IMR-90 (cell line): ENCODE results near the gene DOCK1. TPM values are rescaled to one million over a fixed set of nuclear protein-coding genes. Genes with fewer than 3 reads are reported as not detected.

Experiments used
- ATAC-seq: fragments of 200-7000 bp; cut with Tn5 transposase; 2 replicates; pipeline ENCODE4 v1.9.1; 2020; ENCODE audit warnings: low read depth, mild to moderate bottlenecking, moderate library complexity
- BruUV-seq: library from RNA; stranded (reverse); fragments of 400-500 nt; replicated peaks from 2 replicates; lab custom pipeline; 2021; lab: Mats Ljungman, UMichigan
- CTCF ChIA-PET: fragments of 300-600 bp; formaldehyde crosslinking; extraction: SDS; loops from one replicate; lab custom pipeline; 2021; ENCODE audit warnings: antibody characterized with exemption; lab: Yijun Ruan, JAX
- POLR2A ChIA-PET: fragments of 300-600 bp; sonication (Branson Sonifier 250); formaldehyde crosslinking; loops from one replicate; lab custom pipeline; 2022; ENCODE audit warnings: antibody characterized with exemption; ENCODE audit not compliant: unreplicated experiment; lab: Charles Lee
- DNase-seq: peaks from one replicate; pipeline ENCODE4 v3.0.0; 2013
- H2AFZ ChIP-seq: replicated peaks from 2 replicates; pipeline ENCODE3; 2013; ENCODE audit warnings: low read length, mild to moderate bottlenecking; ENCODE audit not compliant: poor library complexity
- H2AK5ac ChIP-seq: 2 replicates; pipeline ENCODE4 v1.6.1; 2013; ENCODE audit warnings: low read depth, low read length, inconsistent platforms
- H2AK9ac ChIP-seq: replicated peaks from 2 replicates; pipeline ENCODE3; 2013; ENCODE audit warnings: mild to moderate bottlenecking, low read depth, low read length, moderate library complexity; ENCODE audit not compliant: poor library complexity
- H2BK120ac ChIP-seq: 2 replicates; pipeline ENCODE4 v1.6.1; 2013; ENCODE audit warnings: low read depth, low read length, inconsistent platforms
- H2BK15ac ChIP-seq: 3 replicates; pipeline ENCODE4 v1.6.1; 2013; ENCODE audit warnings: low read depth, low read length, inconsistent platforms
- H2BK20ac ChIP-seq: 2 replicates; pipeline ENCODE4 v1.6.1; 2013; ENCODE audit warnings: low read depth, mild to moderate bottlenecking, inconsistent platforms, low read length, moderate library complexity
- H2BK5ac ChIP-seq: 2 replicates; pipeline ENCODE4 v1.6.1; 2013; ENCODE audit warnings: mild to moderate bottlenecking, low read depth, low read length, inconsistent platforms; ENCODE audit not compliant: poor library complexity, severe bottlenecking
- H3K14ac ChIP-seq: replicated peaks from 2 replicates; pipeline ENCODE4 v1.6.1; 2013; ENCODE audit warnings: low read depth, low read length, inconsistent platforms
- H3K18ac ChIP-seq: 2 replicates; pipeline ENCODE4 v1.6.1; 2013; ENCODE audit warnings: low read depth, low read length, control low read depth
- H3K23ac ChIP-seq: 2 replicates; pipeline ENCODE4 v1.6.1; 2013; ENCODE audit warnings: low read depth, low read length, inconsistent platforms
- H3K27ac ChIP-seq: 2 replicates; pipeline ENCODE4 v1.5.1; 2013; ENCODE audit warnings: mild to moderate bottlenecking, control low read depth, low read length; ENCODE audit not compliant: insufficient read depth
- H3K27me3 ChIP-seq: 2 replicates; pipeline ENCODE4 v1.6.1; 2013; ENCODE audit warnings: low read length; ENCODE audit not compliant: control insufficient read depth, insufficient read depth
- H3K36me3 ChIP-seq: 2 replicates; pipeline ENCODE4 v1.6.1; 2013; ENCODE audit warnings: low read length, mixed read lengths; ENCODE audit not compliant: control insufficient read depth, insufficient read depth
- H3K4ac ChIP-seq: 2 replicates; pipeline ENCODE4 v1.6.1; 2013; ENCODE audit warnings: low read depth, low read length, inconsistent platforms
- H3K4me1 ChIP-seq: 2 replicates; pipeline ENCODE4 v1.6.1; 2013; ENCODE audit warnings: low read length, mixed read lengths; ENCODE audit not compliant: control insufficient read depth, insufficient read depth
- H3K4me2 ChIP-seq: 2 replicates; pipeline ENCODE4 v1.6.1; 2013; ENCODE audit warnings: low read depth, mild to moderate bottlenecking, control low read depth, low read length, moderate library complexity
- H3K4me3 ChIP-seq: 2 replicates; pipeline ENCODE4 v1.5.1; 2013; ENCODE audit warnings: low read depth, mild to moderate bottlenecking, control low read depth, low read length, moderate library complexity; ENCODE audit not compliant: insufficient read depth
- H3K56ac ChIP-seq: 2 replicates; pipeline ENCODE4 v1.6.1; 2013; ENCODE audit warnings: low read length, inconsistent platforms; ENCODE audit not compliant: insufficient read depth; ENCODE audit errors: extremely low read depth
- H3K79me1 ChIP-seq, 2 experiments: 2 replicates each; pipeline ENCODE4 v1.6.1; 2013; ENCODE audit warnings: low read length in 2 of 2, inconsistent platforms in 1 of 2, low read depth in 1 of 2
- H3K9ac ChIP-seq: 2 replicates; pipeline ENCODE4 v1.6.1; 2013; ENCODE audit warnings: low read depth, low read length, control low read depth
- H3K9me1 ChIP-seq: 2 replicates; pipeline ENCODE4 v1.6.1; 2013; ENCODE audit warnings: low read length, inconsistent platforms; ENCODE audit not compliant: insufficient read depth
- H3K9me3 ChIP-seq: 2 replicates; pipeline ENCODE4 v1.6.1; 2013; ENCODE audit warnings: low read length; ENCODE audit not compliant: control insufficient read depth, insufficient read depth
- H4K20me1 ChIP-seq: 2 replicates; pipeline ENCODE4 v1.6.1; 2013; ENCODE audit warnings: low read length, inconsistent platforms; ENCODE audit not compliant: insufficient read depth
- H4K5ac ChIP-seq: 2 replicates; pipeline ENCODE4 v1.6.1; 2013; ENCODE audit warnings: mild to moderate bottlenecking, low read depth, low read length, control low read depth
- H4K8ac ChIP-seq, 2 experiments: 2 replicates each; pipeline ENCODE4 v1.6.1; 2013; ENCODE audit warnings: low read depth in 2 of 2, low read length in 2 of 2, control low read depth in 1 of 2, inconsistent platforms in 1 of 2
- H4K91ac ChIP-seq: 2 replicates; pipeline ENCODE4 v1.6.1; 2013; ENCODE audit warnings: low read depth, low read length, inconsistent platforms; ENCODE audit not compliant: insufficient read depth
- CEBPB ChIP-seq: IDR thresholded peaks from 2 replicates; pipeline ENCODE4 v1.6.1; 2012; ENCODE audit warnings: low read depth, low read length, improper control_type of control experiment
- CHD1 ChIP-seq: IDR thresholded peaks from 2 replicates; pipeline ENCODE4 v1.6.1; 2012; ENCODE audit warnings: low read depth, low read length, improper control_type of control experiment
- RFX5 ChIP-seq: IDR thresholded peaks from 2 replicates; pipeline ENCODE4 v1.8.0; 2012; ENCODE audit warnings: low read depth, mild to moderate bottlenecking, low read length, moderate library complexity
- WGBS, 2 experiments: methylation state at CpG; one replicate each; pipeline versions ENCODE4 v1.1.5 to v1.1.7; 2013; ENCODE audit warnings: missing lambda C conversion rate in 2 of 2; ENCODE audit not compliant: insufficient read length in 1 of 2; ENCODE audit errors: extremely low coverage in 2 of 2; 5-methylcytosine and 5-hydroxymethylcytosine counted together
- dilution Hi-C: fragments of 300-500 bp; cut with HindIII; formaldehyde crosslinking; loops from one replicate; pipeline ENCODE4 v1.14.3; 2018; ENCODE audit warnings: low sequenced_read_pairs; ENCODE audit not compliant: unreplicated experiment
- in situ Hi-C: fragments of 300-500 bp; cut with MboI; formaldehyde crosslinking; loops from 3 replicates; pipeline ENCODE4 v1.14.3; 2019; ENCODE audit warnings: low sequenced_read_pairs, inconsistent platforms, mixed read lengths
- intact Hi-C: fragments of 100-400 bp; cut with micrococcal nuclease; formaldehyde crosslinking; loops from 2 replicates; pipeline ENCODE4 v1.10.0; 2022
- polyA plus RNA-seq, 3 experiments: library from polyadenylated mRNA; depleted of rRNA; stranded (reverse); fragments of >200 nt; gene quantifications; 2 replicates each; pipeline ENCODE4 v1.2.3, GENCODE V29; 2012; ENCODE audit warnings: low replicate concordance in 1 of 3
- total RNA-seq: library from RNA; depleted of rRNA; stranded (reverse); fragments of >200 nt; gene quantifications from 2 replicates; pipeline ENCODE4 v1.2.3, GENCODE V29; 2012

DOCK1 gene
- total and polyA plus RNA-seq, 2 of the 4 experiments (the other 2 are of a cell fraction) = 28.2 to 71.0 TPM

DNA sequence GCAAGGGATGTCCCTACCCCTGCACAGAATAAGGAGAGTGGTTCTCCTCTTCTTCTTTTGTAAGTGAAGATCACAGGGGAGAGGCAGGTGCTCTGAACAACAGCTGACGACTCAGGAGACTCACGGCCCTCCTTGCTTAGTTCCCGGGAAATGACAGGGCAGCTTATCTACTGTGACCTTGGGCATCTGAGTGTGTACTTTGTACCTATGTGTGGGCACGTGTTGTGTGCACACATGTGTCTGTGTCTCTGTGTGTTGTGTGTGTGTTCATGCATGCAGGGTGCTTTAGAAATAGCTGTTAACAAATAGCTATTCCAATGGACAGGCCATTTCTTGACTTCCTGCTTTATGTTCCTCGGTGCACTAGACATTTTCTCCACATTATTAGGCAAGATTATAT is 563.4 kb downstream of the DOCK1 start:
- in situ Hi-C loops (no loop called here), dilution Hi-C loops (no loop called here), intact Hi-C loops (no loop called here)
- no peak overlapping the region for H4K5ac ChIP-seq
- no peaks in the 10 kb centered on the region for H3K36me3 ChIP-seq
- H3K9me3 ChIP-seq = no peaks in the 10 kb centered on the region
- DNase-seq = no peak
- no peak overlapping the region for H2AK5ac ChIP-seq
- H3K4me1 ChIP-seq = no peaks in the 10 kb centered on the region
- no peak overlapping the region for H3K9ac ChIP-seq
- POLR2A ChIA-PET = no interaction called here
- no peak overlapping the region for H4K8ac ChIP-seq
- ATAC-seq = no peak
- H3K27ac ChIP-seq = no peak overlapping the region
- no peak overlapping the region for H2BK120ac ChIP-seq
- no peaks in the 10 kb centered on the region for H3K9me1 ChIP-seq
- no peak overlapping the region for H2AK9ac ChIP-seq
- no peak overlapping the region for H3K4ac ChIP-seq
- H4K91ac ChIP-seq = no peak overlapping the region
- H2BK15ac ChIP-seq = no peak overlapping the region
- no peak overlapping the region for H2AFZ ChIP-seq
- CTCF ChIA-PET = no interaction called here
- H4K20me1 ChIP-seq = no peaks in the 10 kb centered on the region
- no peak overlapping the region for H3K23ac ChIP-seq
- H3K56ac ChIP-seq = no peak overlapping the region
- no TSS peak for BruUV-seq
- WGBS, 2 experiments = 80% methylated on average over 1 of the region's 5 CpGs; no CpG with 5 or more reads in 1 of the 2 experiments
- no peak overlapping the region for H2BK5ac ChIP-seq
- peaks cover 4% of the 10 kb centered on the region; the same call in 1 of the 2 replicates for H3K27me3 ChIP-seq
- H3K18ac ChIP-seq = no peak overlapping the region
- H3K4me3 ChIP-seq = no peak overlapping the region
- TF ChIP-seq CEBPB (no peak), CHD1 (no peak), RFX5 (no peak)
- H3K79me1 ChIP-seq = no peaks in the 10 kb centered on the region
- no peak overlapping the region for H3K14ac ChIP-seq
- no peak overlapping the region for H2BK20ac ChIP-seq
- H3K4me2 ChIP-seq = no peak overlapping the region
